SK-N-SH (cell line): ENCODE results near the gene RNGTT.
"Not testable (repeated sequence)": the region's sequence is repeated elsewhere in the genome, so short reads cannot be mapped to it uniquely, and the experiment has no call there.

Source experiments
- CTCF ChIP-seq: fragments of 200-600 bp; sonication (generic); IDR thresholded peaks from 2 replicates; pipeline ENCODE4 v1.6.1; 2017; ENCODE audit warnings: antibody characterized with exemption, mild to moderate bottlenecking, moderate library complexity
- EP300 ChIP-seq, 2 experiments: IDR thresholded peaks; 2 replicates each; pipeline versions ENCODE4 v1.4.0 to v1.6.1; 2012; ENCODE audit warnings: borderline replicate concordance in 1 of 2, low read depth in 1 of 2, low read length in 1 of 2
- FOXM1 ChIP-seq: IDR thresholded peaks from 2 replicates; pipeline ENCODE4 v1.4.0; 2012; ENCODE audit warnings: low read depth, mild to moderate bottlenecking
- IRF3 ChIP-seq: fragments of 150-350 bp; IDR thresholded peaks from 2 replicates; pipeline ENCODE4 v1.6.1; 2016; ENCODE audit warnings: mild to moderate bottlenecking, low read depth, low read length

GRCh38 chr6:88983129-88983528 is 19.7 kb upstream of the RNGTT start:
- TF ChIP-seq FOXM1; EP300 (IDR thresholded peaks at IDR 0.05; ENCODE audit: borderline replicate concordance in 1 of 2, low read depth in 1 of 2, low read length in 1 of 2); CTCF; IRF3: not testable (repeated sequence)
